Measurements from ENCODE around the gene NXT1. TPM values are rescaled to one million over a fixed set of nuclear protein-coding genes. Genes with fewer than 3 reads are reported as not detected.
A peak's percentile ranks its signal among the peaks of the same experiment; 100 is the strongest.

The NXT1 gene
- total and polyA plus RNA-seq, 2 of the 4 experiments (the other 2 are of a cell fraction), result 23.6 to 25.5 TPM

- TF ChIP-seq MAZ (IDR thresholded peaks at IDR 0.05; ENCODE audit: borderline replicate concordance, low read depth, low read length) (no peak), ELK1 (IDR thresholded peaks at IDR 0.05; ENCODE audit: borderline replicate concordance, low read depth, low read length) (no peak)
- Histone ChIP-seq H2AFZ (replicated peaks; ENCODE audit: low read length, poor library complexity) (no peak overlapping the region), H3K9me3 (ENCODE audit: control insufficient read depth, insufficient read depth, low read length) (no peaks in the 10 kb centered on the region), H3K18ac (ENCODE audit: low read depth, low read length) (no peak overlapping the region), H3K56ac (ENCODE audit: extremely low read depth, insufficient read depth, low read length) (no peak overlapping the region), H3K9ac (ENCODE audit: low read depth, low read length) (no peak overlapping the region), H3K4me1 (ENCODE audit: control insufficient read depth, insufficient read depth, low read length) (peaks cover 4% of the 10 kb centered on the region; the same call in 1 of the 2 replicates), H2BK15ac (ENCODE audit: low read depth, low read length) (no peak overlapping the region), H3K79me1 (ENCODE audit: low read depth in 1 of 2, low read length in 2 of 2) (peaks cover 32 to 42% of the 10 kb centered on the region in 2 experiments), H2BK20ac (ENCODE audit: low read depth, low read length) (no peak overlapping the region), H3K4me3 (ENCODE audit: insufficient read depth, low read depth, low read length) (no peak overlapping the region), H2AK5ac (ENCODE audit: low read depth, low read length) (no peak overlapping the region), H3K4ac (ENCODE audit: low read depth, low read length) (no peak overlapping the region), H2BK5ac (ENCODE audit: low read depth, low read length, poor library complexity, severe bottlenecking) (no peak overlapping the region), H3K23ac (ENCODE audit: low read depth, low read length) (0 out of 2 replicates have a peak overlapping the region, but pooled peaks have one; percentile 3), H4K91ac (ENCODE audit: insufficient read depth, low read depth, low read length) (no peak overlapping the region), H3K36me3 (ENCODE audit: control insufficient read depth, insufficient read depth, low read length) (peaks cover 32% of the 10 kb centered on the region), H3K14ac (replicated peaks; ENCODE audit: low read depth, low read length) (peak overlapping the region; percentile 63; the same call in 1 of the 2 replicates), H4K8ac (ENCODE audit: low read depth in 2 of 2, low read length in 2 of 2) (no peak overlapping the region), H3K9me1 (ENCODE audit: insufficient read depth, low read length) (peaks cover 18% of the 10 kb centered on the region), H2BK120ac (ENCODE audit: low read depth, low read length) (no peak overlapping the region), H2AK9ac (replicated peaks; ENCODE audit: low read depth, low read length, poor library complexity) (no peak overlapping the region), H3K4me2 (ENCODE audit: low read depth, low read length) (no peak overlapping the region), H3K27ac (ENCODE audit: insufficient read depth, low read length) (no peak overlapping the region; the same call in 1 of the 2 replicates), H3K27me3 (ENCODE audit: control insufficient read depth, insufficient read depth, low read length) (no peaks in the 10 kb centered on the region), H4K20me1 (ENCODE audit: insufficient read depth, low read length) (no peaks in the 10 kb centered on the region), H4K5ac (ENCODE audit: low read depth, low read length) (no peak overlapping the region)
- CTCF ChIA-PET, result no interaction called here
- in situ Hi-C loops (cut with MboI; ENCODE audit: low sequenced_read_pairs), result no loop called here
- DNase-seq, result no peak
- peak; percentile 57 for ATAC-seq (ENCODE audit: low read depth)
- intact Hi-C loops (cut with micrococcal nuclease), result no loop called here
- dilution Hi-C loops (cut with HindIII; ENCODE audit: low sequenced_read_pairs, unreplicated experiment), result no loop called here
- POLR2A ChIA-PET (ENCODE audit: unreplicated experiment), result interaction anchor here (0.7 kb wide), 1 partner anchor 8 kb away, joined by 5 read pairs; no protein-coding TSS in a partner anchor
- WGBS, 2 experiments (ENCODE audit: extremely low coverage in 2 of 2, insufficient read length in 1 of 2), result no CpG with 5 or more reads among the region's 1 CpG
- BruUV-seq (replicated peaks), result no TSS peak
These were observed 39.6 kb downstream of the NXT1 start for GRCh38 chr20:23390091-23390774.

All from IMR-90 (cell line).